ENCODE measurements around the gene IER3.

DNA sequence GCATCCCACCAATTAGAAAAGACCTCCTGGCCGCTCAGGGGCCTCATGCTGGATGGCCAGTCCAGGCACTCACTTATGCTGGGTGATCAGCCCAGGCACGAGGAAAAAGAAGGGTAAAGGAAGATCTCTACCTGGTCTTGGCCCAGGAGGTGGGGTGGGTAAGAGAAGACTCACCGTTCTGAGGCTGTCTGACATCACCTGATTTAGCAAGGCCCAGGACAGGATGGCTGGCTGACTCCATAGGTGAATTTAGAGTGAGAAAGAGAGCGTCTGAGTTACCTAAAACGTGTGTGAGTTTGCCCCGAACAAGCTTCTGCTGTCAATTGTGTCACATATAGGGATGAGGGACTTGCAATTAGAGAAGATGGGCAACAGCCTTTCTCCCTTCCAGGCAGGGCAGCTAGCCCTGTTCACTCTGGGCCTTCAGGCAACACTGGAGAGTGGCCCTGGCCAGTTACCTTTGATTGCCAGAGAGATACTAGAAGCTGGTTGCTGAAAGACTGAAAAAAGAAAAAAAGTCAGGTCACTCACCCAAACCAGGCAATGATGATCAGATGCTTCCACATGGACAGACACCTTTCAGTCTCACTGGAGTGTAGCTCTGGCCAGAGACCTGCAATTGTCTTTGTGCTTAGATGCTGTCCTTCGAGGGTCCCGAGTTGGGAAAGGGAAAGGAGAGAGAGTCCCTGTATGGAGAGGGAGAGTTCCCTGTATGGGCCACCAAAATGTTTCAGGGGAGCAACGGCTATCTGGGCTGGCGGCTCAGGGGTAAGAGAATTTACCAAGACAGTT, 35.7 kb upstream of the IER3 start:
- TF ChIP-seq, protein P1, sequence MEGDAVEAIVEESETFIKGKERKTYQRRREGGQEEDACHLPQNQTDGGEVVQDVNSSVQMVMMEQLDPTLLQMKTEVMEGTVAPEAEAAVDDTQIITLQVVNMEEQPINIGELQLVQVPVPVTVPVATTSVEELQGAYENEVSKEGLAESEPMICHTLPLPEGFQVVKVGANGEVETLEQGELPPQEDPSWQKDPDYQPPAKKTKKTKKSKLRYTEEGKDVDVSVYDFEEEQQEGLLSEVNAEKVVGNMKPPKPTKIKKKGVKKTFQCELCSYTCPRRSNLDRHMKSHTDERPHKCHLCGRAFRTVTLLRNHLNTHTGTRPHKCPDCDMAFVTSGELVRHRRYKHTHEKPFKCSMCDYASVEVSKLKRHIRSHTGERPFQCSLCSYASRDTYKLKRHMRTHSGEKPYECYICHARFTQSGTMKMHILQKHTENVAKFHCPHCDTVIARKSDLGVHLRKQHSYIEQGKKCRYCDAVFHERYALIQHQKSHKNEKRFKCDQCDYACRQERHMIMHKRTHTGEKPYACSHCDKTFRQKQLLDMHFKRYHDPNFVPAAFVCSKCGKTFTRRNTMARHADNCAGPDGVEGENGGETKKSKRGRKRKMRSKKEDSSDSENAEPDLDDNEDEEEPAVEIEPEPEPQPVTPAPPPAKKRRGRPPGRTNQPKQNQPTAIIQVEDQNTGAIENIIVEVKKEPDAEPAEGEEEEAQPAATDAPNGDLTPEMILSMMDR (IDR thresholded peaks at IDR 0.05) = no peak
- TF ChIP-seq EP300 (IDR thresholded peaks at IDR 0.05) = no peak

All from ovary (tissue), 3 donors.